Osteocyte (in vitro differentiated cells): ENCODE measurements around the gene CAPNS2. TPM values are rescaled to one million over a fixed set of nuclear protein-coding genes. Genes with fewer than 3 reads are reported as not detected.
"Not testable (repeated sequence)": the region's sequence is repeated elsewhere in the genome, so short reads cannot be mapped to it uniquely, and the experiment has no call there.

Experiments used
- DNase-seq: peaks from one replicate; pipeline ENCODE4 v3.0.0; 2021; ENCODE audit warnings: mixed read lengths; ENCODE audit not compliant: unreplicated experiment; ENCODE audit errors: extremely low spot score
- H3K27ac Mint-ChIP-seq: one replicate; pipeline ENCODE4 v1.8.0; 2021; ENCODE audit warnings: mild to moderate bottlenecking, mixed read lengths; ENCODE audit not compliant: unreplicated experiment
- H3K27me3 Mint-ChIP-seq: one replicate; pipeline ENCODE4 v1.8.0; 2021; ENCODE audit warnings: mixed read lengths; ENCODE audit not compliant: unreplicated experiment
- H3K36me3 Mint-ChIP-seq: one replicate; pipeline ENCODE4 v1.8.0; 2021; ENCODE audit warnings: mixed read lengths; ENCODE audit not compliant: unreplicated experiment
- H3K4me1 Mint-ChIP-seq: one replicate; pipeline ENCODE4 v1.8.0; 2021; ENCODE audit warnings: mixed read lengths; ENCODE audit not compliant: unreplicated experiment
- H3K4me3 Mint-ChIP-seq: one replicate; pipeline ENCODE4 v1.8.0; 2021; ENCODE audit warnings: mild to moderate bottlenecking, moderate library complexity, mixed read lengths; ENCODE audit not compliant: unreplicated experiment
- H3K9me3 Mint-ChIP-seq: one replicate; pipeline ENCODE4 v1.8.0; 2021; ENCODE audit warnings: mixed read lengths; ENCODE audit not compliant: unreplicated experiment
- total RNA-seq: library from RNA; stranded (reverse); gene quantifications from 2 replicates; pipeline ENCODE4 v1.2.1, GENCODE V29; 2021
- TF ChIP-seq, protein P1 (sequence below): fragments of 200-600 bp; sonication (generic); IDR thresholded peaks from 2 replicates; pipeline ENCODE4 v1.5.0; 2021; ENCODE audit warnings: antibody characterized with exemption, mild to moderate bottlenecking, moderate library complexity

Gene CAPNS2
- total RNA-seq, 1 donor from 2014 or later, result 0.35 TPM

- Mint-ChIP-seq H3K27me3 (peaks cover 41% of the 10 kb centered on the region), H3K36me3 (no peaks in the 10 kb centered on the region), H3K9me3 (no peaks in the 10 kb centered on the region), H3K4me3 (no peak overlapping the region), H3K27ac (no peak overlapping the region), H3K4me1 (no peaks in the 10 kb centered on the region)
- DNase-seq, result no peak
- TF ChIP-seq, protein P1, sequence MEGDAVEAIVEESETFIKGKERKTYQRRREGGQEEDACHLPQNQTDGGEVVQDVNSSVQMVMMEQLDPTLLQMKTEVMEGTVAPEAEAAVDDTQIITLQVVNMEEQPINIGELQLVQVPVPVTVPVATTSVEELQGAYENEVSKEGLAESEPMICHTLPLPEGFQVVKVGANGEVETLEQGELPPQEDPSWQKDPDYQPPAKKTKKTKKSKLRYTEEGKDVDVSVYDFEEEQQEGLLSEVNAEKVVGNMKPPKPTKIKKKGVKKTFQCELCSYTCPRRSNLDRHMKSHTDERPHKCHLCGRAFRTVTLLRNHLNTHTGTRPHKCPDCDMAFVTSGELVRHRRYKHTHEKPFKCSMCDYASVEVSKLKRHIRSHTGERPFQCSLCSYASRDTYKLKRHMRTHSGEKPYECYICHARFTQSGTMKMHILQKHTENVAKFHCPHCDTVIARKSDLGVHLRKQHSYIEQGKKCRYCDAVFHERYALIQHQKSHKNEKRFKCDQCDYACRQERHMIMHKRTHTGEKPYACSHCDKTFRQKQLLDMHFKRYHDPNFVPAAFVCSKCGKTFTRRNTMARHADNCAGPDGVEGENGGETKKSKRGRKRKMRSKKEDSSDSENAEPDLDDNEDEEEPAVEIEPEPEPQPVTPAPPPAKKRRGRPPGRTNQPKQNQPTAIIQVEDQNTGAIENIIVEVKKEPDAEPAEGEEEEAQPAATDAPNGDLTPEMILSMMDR, result no peak
Measured at GRCh38 chr16:55597928-55598327, 31.4 kb downstream of the CAPNS2 start.

DNA sequence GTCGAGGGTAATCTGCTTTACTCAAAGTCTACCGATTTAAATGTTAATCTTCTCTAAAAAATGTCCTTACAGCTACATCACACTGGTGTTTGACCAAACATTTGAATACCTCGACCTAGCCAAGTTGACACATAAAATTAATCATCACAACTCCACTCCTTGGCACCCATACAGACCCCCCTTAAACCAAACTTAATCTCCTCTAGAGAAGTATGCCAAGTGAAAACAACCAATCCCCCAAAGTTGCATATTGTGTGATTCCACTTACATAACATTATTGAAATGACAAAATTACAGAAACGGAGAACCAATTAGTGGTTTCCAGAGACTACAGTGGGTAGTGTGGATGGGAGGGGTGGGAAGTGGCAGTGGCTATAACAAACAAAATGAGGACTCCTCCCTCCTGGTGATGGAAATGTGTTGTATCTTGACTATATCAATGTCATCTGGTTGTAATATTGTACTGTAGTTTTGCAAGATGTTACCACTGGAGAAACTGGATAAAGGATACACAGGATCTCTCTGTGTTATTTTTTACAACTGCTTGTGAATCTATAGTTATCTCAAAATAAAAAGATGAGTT is 39.4 kb downstream of the CAPNS2 start:
- peaks cover 39% of the 10 kb centered on the region for H3K27me3 Mint-ChIP-seq
- no peaks in the 10 kb centered on the region for H3K36me3 Mint-ChIP-seq
- TF ChIP-seq, protein P1, result no peak
- H3K4me3 Mint-ChIP-seq, result no peak overlapping the region
- H3K27ac Mint-ChIP-seq, result no peak overlapping the region
- DNase-seq, result no peak
- H3K4me1 Mint-ChIP-seq, result no peaks in the 10 kb centered on the region
- no peaks in the 10 kb centered on the region for H3K9me3 Mint-ChIP-seq

- no peaks in the 10 kb centered on the region for H3K36me3 Mint-ChIP-seq
- no peaks in the 10 kb centered on the region for H3K4me1 Mint-ChIP-seq
- H3K9me3 Mint-ChIP-seq, result no peaks in the 10 kb centered on the region
- H3K27ac Mint-ChIP-seq, result no peak overlapping the region
- H3K4me3 Mint-ChIP-seq, result no peak overlapping the region
- no peak for DNase-seq
- H3K27me3 Mint-ChIP-seq, result peaks cover 37% of the 10 kb centered on the region
- TF ChIP-seq, protein P1, result no peak
Measured at GRCh38 chr16:55613613-55614335, 47.3 kb downstream of the CAPNS2 start.

GRCh38 chr16:55615071-55615470 is 48.6 kb downstream of the CAPNS2 start:
- Mint-ChIP-seq H3K4me3 (no peak overlapping the region), H3K27ac (no peak overlapping the region), H3K27me3 (peaks cover 34% of the 10 kb centered on the region), H3K4me1 (no peaks in the 10 kb centered on the region), H3K9me3 (no peaks in the 10 kb centered on the region), H3K36me3 (no peaks in the 10 kb centered on the region)
- TF ChIP-seq, protein P1, result no peak
- no peak for DNase-seq

DNA sequence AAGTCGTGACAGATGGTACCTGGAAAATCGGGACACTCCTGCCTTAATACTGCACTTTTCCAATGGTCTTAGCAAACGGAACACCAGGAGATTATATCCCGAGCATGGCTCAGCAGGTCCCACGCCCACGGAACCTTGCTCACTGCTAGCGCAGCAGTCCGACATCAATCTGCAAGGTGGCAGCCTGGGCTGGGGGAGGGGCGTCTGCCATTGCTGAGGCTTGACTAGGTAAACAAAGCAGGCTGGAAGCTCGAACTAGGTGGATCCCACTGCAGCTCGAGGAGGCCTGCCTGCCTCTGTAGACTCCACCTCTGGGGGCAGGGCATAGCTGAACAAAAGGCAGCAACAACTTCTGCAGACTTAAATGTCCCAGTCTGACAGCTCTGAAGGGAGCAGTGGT is 49.2 kb downstream of the CAPNS2 start:
- H3K4me3 Mint-ChIP-seq, DNase-seq, H3K9me3 Mint-ChIP-seq, H3K4me1 Mint-ChIP-seq, H3K36me3 Mint-ChIP-seq, H3K27ac Mint-ChIP-seq: not testable (repeated sequence)
- H3K27me3 Mint-ChIP-seq, result peaks cover 31% of the 10 kb centered on the region

Other genes starting within 250 kb of the CAPNS2 start
- 0.38 and 0.63 TPM in 2 replicates for gene IRX6, start 242.5 kb upstream of the CAPNS2 start, total RNA-seq
- gene MMP2, start 87.5 kb upstream of the CAPNS2 start, total RNA-seq, result 421 and 452 TPM in 2 replicates
- 9.6 and 11.1 TPM in 2 replicates for gene LPCAT2, start 57.6 kb upstream of the CAPNS2 start, total RNA-seq
- not detected in 2 replicates for gene SLC6A2, start 89.3 kb downstream of the CAPNS2 start, total RNA-seq